HUES64 (cell line): Measurements from ENCODE around the gene BMAL1.

Source experiments
- H3K27ac ChIP-seq: 2 replicates; pipeline ENCODE4 v1.7.0; 2013; ENCODE audit warnings: low read depth, low read length, inconsistent platforms
- H3K27me3 ChIP-seq: 2 replicates; pipeline ENCODE4 v1.6.1; 2013; ENCODE audit warnings: mild to moderate bottlenecking, low read length; ENCODE audit not compliant: insufficient read depth
- H3K36me3 ChIP-seq: 2 replicates; pipeline ENCODE4 v1.6.1; 2013; ENCODE audit warnings: mild to moderate bottlenecking, low read length; ENCODE audit not compliant: insufficient read depth
- H3K4me1 ChIP-seq: 2 replicates; pipeline ENCODE4 v1.6.1; 2013; ENCODE audit warnings: mild to moderate bottlenecking, low read length, moderate library complexity; ENCODE audit not compliant: insufficient read depth
- H3K4me3 ChIP-seq: 2 replicates; pipeline ENCODE4 v1.5.1; 2013; ENCODE audit warnings: mild to moderate bottlenecking, low read length, moderate library complexity
- H3K9ac ChIP-seq: 2 replicates; pipeline ENCODE4 v1.6.1; 2013; ENCODE audit warnings: mild to moderate bottlenecking, low read depth, low read length
- H3K9me3 ChIP-seq: 2 replicates; pipeline ENCODE4 v1.6.1; 2013; ENCODE audit warnings: low read depth, low read length; ENCODE audit not compliant: insufficient read depth
- WGBS: fragments of 150-250, 120-280 bp; methylation state at CpG from one replicate; pipeline ENCODE4 v1.1.7; 2013; ENCODE audit warnings: missing lambda C conversion rate; 5-methylcytosine and 5-hydroxymethylcytosine counted together

BMAL1 gene

DNA sequence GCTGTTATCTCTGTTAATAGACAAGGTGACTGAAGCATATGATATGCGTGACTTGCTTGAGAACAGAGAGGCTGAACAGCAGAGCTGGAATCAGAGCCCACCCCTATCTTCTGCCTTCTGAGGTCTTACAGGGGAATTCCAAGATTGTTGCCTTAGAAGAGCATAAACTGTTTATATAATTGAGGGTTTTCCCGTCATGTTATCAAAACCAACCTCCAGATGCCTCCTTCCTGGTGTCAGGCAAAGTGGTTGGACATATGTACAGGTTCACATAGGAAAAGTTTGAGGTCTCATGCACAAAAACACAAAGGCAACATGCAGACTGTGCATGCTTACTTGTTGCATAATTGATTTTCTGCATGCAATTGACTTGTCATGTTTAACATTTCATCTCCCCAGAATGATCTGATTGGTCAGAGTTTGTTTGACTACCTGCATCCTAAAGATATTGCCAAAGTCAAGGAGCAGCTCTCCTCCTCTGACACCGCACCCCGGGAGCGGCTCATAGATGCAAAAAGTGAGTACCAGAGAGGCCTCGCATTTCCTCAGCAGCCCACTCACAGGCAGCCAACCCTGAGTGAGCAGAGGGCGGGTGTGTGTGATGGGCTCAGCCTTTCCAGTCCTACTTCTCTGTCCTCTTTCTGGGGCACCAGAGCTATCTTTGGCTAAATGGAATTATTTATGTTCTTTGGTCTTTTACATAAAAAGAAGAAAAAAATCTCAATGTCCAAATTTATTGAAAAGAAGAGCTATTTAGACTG lies 88.9 kb downstream of the BMAL1 start:
- peaks cover 5% of the 10 kb centered on the region; the same call in 1 of the 2 replicates for H3K4me1 ChIP-seq
- no peak overlapping the region for H3K27ac ChIP-seq
- H3K4me3 ChIP-seq, result no peak overlapping the region
- no peaks in the 10 kb centered on the region for H3K36me3 ChIP-seq
- 88% methylated on average over 6 of the region's 7 CpGs for WGBS
- H3K27me3 ChIP-seq, result 0 out of 2 replicates have a peak, but pooled peaks cover 10% of the 10 kb centered on the region
- H3K9ac ChIP-seq, result no peak overlapping the region
- no peaks in the 10 kb centered on the region for H3K9me3 ChIP-seq

GRCh38 chr11:13367115-13367514 lies 89.5 kb downstream of the BMAL1 start:
- H3K36me3 ChIP-seq, result no peaks in the 10 kb centered on the region
- H3K4me3 ChIP-seq, result no peak overlapping the region
- 0 out of 2 replicates have a peak, but pooled peaks cover 10% of the 10 kb centered on the region for H3K27me3 ChIP-seq
- no peak overlapping the region for H3K9ac ChIP-seq
- no peaks in the 10 kb centered on the region for H3K9me3 ChIP-seq
- no peak overlapping the region for H3K27ac ChIP-seq
- H3K4me1 ChIP-seq, result peaks cover 5% of the 10 kb centered on the region; the same call in 1 of the 2 replicates
- 91% methylated on average over 4 of the region's 4 CpGs for WGBS

DNA sequence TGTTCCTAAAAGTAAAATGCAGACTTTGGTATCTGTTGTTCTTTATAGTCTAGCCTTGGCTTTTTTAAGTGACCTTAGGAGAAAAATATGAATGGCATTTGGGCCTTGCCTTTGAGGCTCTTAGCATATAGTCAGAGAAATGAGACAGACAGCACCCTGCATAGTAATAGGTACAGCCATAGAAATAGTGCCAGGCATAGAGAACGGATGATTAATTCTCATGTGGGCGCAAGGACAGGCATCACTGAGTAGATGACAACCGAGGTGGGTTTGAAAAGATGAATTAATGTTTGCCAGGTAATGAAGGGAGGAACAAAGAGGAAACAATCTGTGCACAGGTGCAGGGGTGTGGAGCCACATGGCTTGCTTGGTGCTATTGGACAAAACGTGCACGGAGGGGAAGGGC lies 90.5 kb downstream of the BMAL1 start:
- H3K27me3 ChIP-seq, result 0 out of 2 replicates have a peak, but pooled peaks cover 10% of the 10 kb centered on the region
- no peak overlapping the region for H3K4me3 ChIP-seq
- no peak overlapping the region for H3K27ac ChIP-seq
- WGBS, result 90% methylated on average over 5 of the region's 5 CpGs
- no peak overlapping the region for H3K9ac ChIP-seq
- peaks cover 5% of the 10 kb centered on the region; the same call in 1 of the 2 replicates for H3K4me1 ChIP-seq
- H3K9me3 ChIP-seq, result no peaks in the 10 kb centered on the region
- no peaks in the 10 kb centered on the region for H3K36me3 ChIP-seq

DNA sequence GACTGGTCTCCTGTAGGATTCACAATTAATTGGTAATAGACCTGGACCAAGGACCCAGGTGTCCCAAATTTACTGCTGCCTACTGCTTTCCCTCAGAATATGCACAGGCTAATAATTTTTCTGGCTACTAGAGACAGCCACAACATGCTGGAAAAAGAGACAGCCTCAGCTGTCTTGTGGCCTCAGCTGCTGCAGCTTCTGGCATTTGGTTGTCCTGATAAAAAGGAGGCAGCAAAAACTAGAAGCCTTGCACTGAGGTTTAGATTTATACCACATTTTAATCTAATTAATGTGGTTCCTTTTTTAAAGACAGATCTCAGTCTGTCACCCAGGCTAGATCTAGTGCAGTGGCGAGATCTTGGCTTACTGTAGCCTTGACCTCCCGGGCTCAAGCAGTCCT lies 95.6 kb downstream of the BMAL1 start:
- no peaks in the 10 kb centered on the region for H3K4me1 ChIP-seq
- no peak overlapping the region for H3K4me3 ChIP-seq
- no peaks in the 10 kb centered on the region for H3K27me3 ChIP-seq
- H3K27ac ChIP-seq, result no peak overlapping the region
- WGBS, result 91% methylated on average over 2 of the region's 2 CpGs
- no peak overlapping the region for H3K9ac ChIP-seq
- no peaks in the 10 kb centered on the region for H3K9me3 ChIP-seq
- H3K36me3 ChIP-seq, result no peaks in the 10 kb centered on the region

- Histone ChIP-seq H3K4me3 (no peak overlapping the region), H3K9ac (no peak overlapping the region), H3K27ac (no peak overlapping the region), H3K4me1 (no peaks in the 10 kb centered on the region), H3K27me3 (no peaks in the 10 kb centered on the region), H3K36me3 (no peaks in the 10 kb centered on the region), H3K9me3 (no peaks in the 10 kb centered on the region)
Measured at GRCh38 chr11:13375798-13376197, 98.2 kb downstream of the BMAL1 start.

DNA sequence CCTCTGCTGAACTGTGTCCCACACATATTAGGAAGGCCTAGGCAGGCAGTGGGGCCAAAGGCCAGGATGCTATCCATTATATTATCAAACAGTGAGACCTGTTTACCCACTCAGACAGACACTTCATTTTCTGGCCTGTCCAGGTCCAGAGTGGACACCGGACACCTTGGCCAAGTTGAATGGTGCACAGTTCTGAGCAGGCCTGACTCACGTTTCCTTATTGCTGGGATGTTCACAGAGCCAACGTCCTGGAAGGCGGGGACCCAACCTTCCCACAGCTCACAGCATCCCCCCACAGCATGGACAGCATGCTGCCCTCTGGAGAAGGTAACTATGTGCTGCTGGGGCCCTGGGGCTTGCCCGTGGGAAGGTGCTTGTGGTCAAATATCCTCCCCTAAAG lies 98.8 kb downstream of the BMAL1 start:
- Histone ChIP-seq H3K9ac (no peak overlapping the region), H3K27ac (no peak overlapping the region), H3K27me3 (no peaks in the 10 kb centered on the region), H3K4me1 (no peaks in the 10 kb centered on the region), H3K9me3 (no peaks in the 10 kb centered on the region), H3K36me3 (no peaks in the 10 kb centered on the region), H3K4me3 (no peak overlapping the region)
- 80% methylated on average over 5 of the region's 5 CpGs for WGBS

- no peaks in the 10 kb centered on the region for H3K9me3 ChIP-seq
- no peak overlapping the region for H3K9ac ChIP-seq
- WGBS, result 93% methylated on average over 8 of the region's 8 CpGs
- H3K27me3 ChIP-seq, result no peaks in the 10 kb centered on the region
- H3K27ac ChIP-seq, result no peak overlapping the region
- no peaks in the 10 kb centered on the region for H3K4me1 ChIP-seq
- H3K4me3 ChIP-seq, result no peak overlapping the region
- no peaks in the 10 kb centered on the region for H3K36me3 ChIP-seq
Measured at GRCh38 chr11:13376838-13377237, 99.2 kb downstream of the BMAL1 start.

- no peaks in the 10 kb centered on the region for H3K27me3 ChIP-seq
- no peaks in the 10 kb centered on the region for H3K9me3 ChIP-seq
- no peak overlapping the region for H3K9ac ChIP-seq
- WGBS, result 93% methylated on average over 2 of the region's 2 CpGs
- no peak overlapping the region for H3K4me3 ChIP-seq
- H3K4me1 ChIP-seq, result no peaks in the 10 kb centered on the region
- no peaks in the 10 kb centered on the region for H3K36me3 ChIP-seq
- no peak overlapping the region for H3K27ac ChIP-seq
Measured at GRCh38 chr11:13378316-13378715, 100.7 kb downstream of the BMAL1 start.

- H3K4me1 ChIP-seq, result no peaks in the 10 kb centered on the region
- no peak overlapping the region for H3K27ac ChIP-seq
- H3K9me3 ChIP-seq, result no peaks in the 10 kb centered on the region
- no peak overlapping the region for H3K4me3 ChIP-seq
- H3K36me3 ChIP-seq, result peaks cover 9% of the 10 kb centered on the region; the same call in 1 of the 2 replicates
- 95% methylated on average over 2 of the region's 2 CpGs for WGBS
- no peaks in the 10 kb centered on the region for H3K27me3 ChIP-seq
- no peak overlapping the region for H3K9ac ChIP-seq
Measured at GRCh38 chr11:13380731-13381130, 103.1 kb downstream of the BMAL1 start.

GRCh38 chr11:13382751-13383150 lies 105.2 kb downstream of the BMAL1 start:
- Histone ChIP-seq H3K4me1 (no peaks in the 10 kb centered on the region), H3K36me3 (peaks cover 22% of the 10 kb centered on the region), H3K27ac (no peak overlapping the region), H3K27me3 (no peaks in the 10 kb centered on the region), H3K4me3 (no peak overlapping the region), H3K9me3 (no peaks in the 10 kb centered on the region), H3K9ac (no peak overlapping the region)
- WGBS, result 89% methylated on average over 3 of the region's 3 CpGs

GRCh38 chr11:13384908-13385640 lies 107.5 kb downstream of the BMAL1 start:
- Histone ChIP-seq H3K4me3 (no peak overlapping the region), H3K27ac (no peak overlapping the region), H3K9me3 (no peaks in the 10 kb centered on the region), H3K27me3 (no peaks in the 10 kb centered on the region), H3K4me1 (no peaks in the 10 kb centered on the region), H3K9ac (no peak overlapping the region), H3K36me3 (peaks cover 31% of the 10 kb centered on the region)
- WGBS, result 45% methylated on average over 4 of the region's 4 CpGs
